K562 (cell line): Measurements from ENCODE around the gene SLFN14. TPM values are rescaled to one million over a fixed set of nuclear protein-coding genes. Genes with fewer than 3 reads are reported as not detected.
A peak's percentile ranks its signal among the peaks of the same experiment; 100 is the strongest.

Experiments used
- BRD9 ChIP-seq: fragments of 450-650 bp; IDR thresholded peaks from 2 replicates; pipeline ENCODE4 v1.6.1; 2018; ENCODE audit warnings: low read depth; ENCODE audit not compliant: partially characterized antibody
- EP400 ChIP-seq: fragments of 450-650 bp; IDR thresholded peaks from 2 replicates; pipeline ENCODE4 v1.6.1; 2017; ENCODE audit warnings: antibody characterized with exemption, mild to moderate bottlenecking, moderate library complexity
- GATAD2B ChIP-seq: fragments of 450-650 bp; IDR thresholded peaks from 2 replicates; pipeline ENCODE4 v1.6.1; 2017; ENCODE audit warnings: mild to moderate bottlenecking, borderline replicate concordance
- GMEB1 ChIP-seq: fragments of 250-450 bp; sonication (Bioruptor Pico); IDR thresholded peaks from 2 replicates; pipeline ENCODE4 v1.4.0; 2020; ENCODE audit warnings: mild to moderate bottlenecking
- HDAC2 ChIP-seq: fragments of 450-650 bp; IDR thresholded peaks from 2 replicates; pipeline ENCODE4 v1.6.1; 2016; ENCODE audit warnings: mild to moderate bottlenecking
- HMGN3 ChIP-seq: IDR thresholded peaks from 2 replicates; pipeline ENCODE4 v1.6.1; 2011; ENCODE audit warnings: borderline replicate concordance, low read depth, mild to moderate bottlenecking, mixed read lengths, low read length; ENCODE audit not compliant: insufficient read length; ENCODE audit errors: extremely low read depth
- KLF1 ChIP-seq: fragments of 450-650 bp; IDR thresholded peaks from 2 replicates; pipeline ENCODE4 v1.6.1; 2016; ENCODE audit warnings: missing genetic modification characterization, missing compliant biosample characterization
- KLF16 ChIP-seq: IDR thresholded peaks from 2 replicates; pipeline ENCODE4 v1.6.1; 2016; ENCODE audit warnings: antibody characterized with exemption
- MECOM ChIP-seq: fragments of 250-450 bp; sonication (Bioruptor Pico); IDR thresholded peaks from 2 replicates; pipeline ENCODE4 v1.8.0; 2022; ENCODE audit warnings: inconsistent platforms
- MXI1 ChIP-seq: IDR thresholded peaks from 2 replicates; pipeline ENCODE4 v1.6.1; 2011; ENCODE audit warnings: low read depth, mild to moderate bottlenecking, improper control_type of control experiment, low read length
- POLR2A ChIP-seq: fragments of 450-650 bp; conservative IDR thresholded peaks from 2 replicates; pipeline ENCODE4 v1.6.1; 2016
- SIN3A ChIP-seq, 2 experiments: fragments of 150-350 bp in 1 of 2; IDR thresholded peaks; 2 replicates each; pipeline ENCODE4 v1.6.1; 2011 to 2016; ENCODE audit warnings: borderline replicate concordance in 2 of 2, low read depth in 2 of 2, low read length in 2 of 2, mild to moderate bottlenecking in 2 of 2, moderate library complexity in 2 of 2; ENCODE audit not compliant: control insufficient read depth in 1 of 2
- SMAD4 ChIP-seq: fragments of 250-450 bp; sonication (Bioruptor Pico); conservative IDR thresholded peaks from 2 replicates; pipeline ENCODE4 v1.8.0; 2021; ENCODE audit warnings: inconsistent platforms, mild to moderate bottlenecking, moderate library complexity
- SPI1 ChIP-seq: IDR thresholded peaks from 2 replicates; pipeline ENCODE4 v1.6.1; 2011; ENCODE audit warnings: low read depth, low read length, control low read depth, borderline replicate concordance
- TOE1 ChIP-seq, 2 experiments: fragments of 450-650 bp in 1 of 2; sonication (generic) in 1 of 2; formaldehyde crosslinking in 1 of 2; IDR thresholded peaks; 2 replicates each; pipeline versions ENCODE4 v1.7.1 to v1.8.0; 2016 to 2022; ENCODE audit warnings: borderline replicate concordance in 2 of 2, mild to moderate bottlenecking in 2 of 2, antibody characterized with exemption in 1 of 2, inconsistent platforms in 1 of 2, low read depth in 1 of 2, missing genetic modification reagents in 1 of 2, moderate library complexity in 1 of 2
- ZBED1 ChIP-seq: IDR thresholded peaks from 2 replicates; pipeline ENCODE4 v1.6.1; 2014
- ZNF551 ChIP-seq: fragments of 250-450 bp; sonication (Bioruptor Pico); IDR thresholded peaks from 2 replicates; pipeline ENCODE4 v1.5.0; 2021; ENCODE audit warnings: mild to moderate bottlenecking, moderate library complexity
- polyA plus RNA-seq, 8 experiments: library from polyadenylated mRNA; depleted of rRNA in 4 of 8; stranded (reverse) in 5 of 8; unstranded in 3 of 8; fragments of >200 nt; fragmentation: Nextera tagmentation in 2 of 8; fragmentation: Illumina TruSeq in 1 of 8; extraction: Ambion mirVana in 2 of 8; extraction: Trizol in 1 of 8; gene quantifications; 2 replicates each; pipeline versions ENCODE4 v1.2.1 to v1.2.3, GENCODE V29; 2011 to 2014; ENCODE audit warnings: inconsistent platforms in 1 of 8, missing spikeins in 1 of 8
- total RNA-seq, 7 experiments: library from RNA; depleted of rRNA in 6 of 7; stranded (reverse); fragments of >200 nt in 6 of 7; fragmentation: Illumina TruSeq in 2 of 7; extraction: Trizol in 2 of 7; gene quantifications; 2 replicates each; pipeline versions ENCODE4 v1.2.1 to v1.2.3, GENCODE V29; 2011 to 2021; ENCODE audit warnings: low replicate concordance in 1 of 7
- TF ChIP-seq, protein P1 (sequence below), 2 experiments: fragments of 450-650 bp; formaldehyde crosslinking in 1 of 2; IDR thresholded peaks; 2 replicates each; pipeline versions ENCODE4 v1.4.0 to v1.6.1; 2014 to 2020; ENCODE audit warnings: mild to moderate bottlenecking in 2 of 2, borderline replicate concordance in 1 of 2, low read depth in 1 of 2

The SLFN14 gene
- total and polyA plus RNA-seq, 9 of the 15 experiments (the other 6 are each of a cell fraction or from before 2014, with no cell fraction given), result 1.3 to 4.3 (median 3.1) TPM

- TF ChIP-seq, protein P1, sequence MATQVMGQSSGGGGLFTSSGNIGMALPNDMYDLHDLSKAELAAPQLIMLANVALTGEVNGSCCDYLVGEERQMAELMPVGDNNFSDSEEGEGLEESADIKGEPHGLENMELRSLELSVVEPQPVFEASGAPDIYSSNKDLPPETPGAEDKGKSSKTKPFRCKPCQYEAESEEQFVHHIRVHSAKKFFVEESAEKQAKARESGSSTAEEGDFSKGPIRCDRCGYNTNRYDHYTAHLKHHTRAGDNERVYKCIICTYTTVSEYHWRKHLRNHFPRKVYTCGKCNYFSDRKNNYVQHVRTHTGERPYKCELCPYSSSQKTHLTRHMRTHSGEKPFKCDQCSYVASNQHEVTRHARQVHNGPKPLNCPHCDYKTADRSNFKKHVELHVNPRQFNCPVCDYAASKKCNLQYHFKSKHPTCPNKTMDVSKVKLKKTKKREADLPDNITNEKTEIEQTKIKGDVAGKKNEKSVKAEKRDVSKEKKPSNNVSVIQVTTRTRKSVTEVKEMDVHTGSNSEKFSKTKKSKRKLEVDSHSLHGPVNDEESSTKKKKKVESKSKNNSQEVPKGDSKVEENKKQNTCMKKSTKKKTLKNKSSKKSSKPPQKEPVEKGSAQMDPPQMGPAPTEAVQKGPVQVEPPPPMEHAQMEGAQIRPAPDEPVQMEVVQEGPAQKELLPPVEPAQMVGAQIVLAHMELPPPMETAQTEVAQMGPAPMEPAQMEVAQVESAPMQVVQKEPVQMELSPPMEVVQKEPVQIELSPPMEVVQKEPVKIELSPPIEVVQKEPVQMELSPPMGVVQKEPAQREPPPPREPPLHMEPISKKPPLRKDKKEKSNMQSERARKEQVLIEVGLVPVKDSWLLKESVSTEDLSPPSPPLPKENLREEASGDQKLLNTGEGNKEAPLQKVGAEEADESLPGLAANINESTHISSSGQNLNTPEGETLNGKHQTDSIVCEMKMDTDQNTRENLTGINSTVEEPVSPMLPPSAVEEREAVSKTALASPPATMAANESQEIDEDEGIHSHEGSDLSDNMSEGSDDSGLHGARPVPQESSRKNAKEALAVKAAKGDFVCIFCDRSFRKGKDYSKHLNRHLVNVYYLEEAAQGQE (IDR thresholded peaks at IDR 0.05; ENCODE audit: borderline replicate concordance), result peak; percentile 98
- TF ChIP-seq, protein P1 (CRISPR knock-in tag; IDR thresholded peaks at IDR 0.05; ENCODE audit: low read depth), result no peak
- TF ChIP-seq MXI1 (peak; percentile 86), KLF1 (tag) (peak; percentile 67; the same call in 1 of the 2 replicates), SMAD4 (CRISPR knock-in tag) (0 out of 2 replicates have a peak, but pooled peaks have one; percentile 18), BRD9 (peak; percentile 64), GMEB1 (CRISPR knock-in tag) (peak; percentile 53), SPI1 (peak; percentile 57; the same call in 1 of the 2 replicates), SIN3A (IDR thresholded peaks at IDR 0.05; ENCODE audit: borderline replicate concordance in 2 of 2, control insufficient read depth in 1 of 2, low read depth in 2 of 2, low read length in 2 of 2) (peak; percentile 29 to 72; a peak in 3 of 4 replicates), HMGN3 (peak; percentile 80), MECOM (no peak), GATAD2B (peak; percentile 22; the same call in 1 of the 2 replicates), ZBED1 (peak; percentile 71; the same call in 1 of the 2 replicates), EP400 (peak; percentile 98), ZNF551 (CRISPR knock-in tag) (no peak), HDAC2 (peak; percentile 65; the same call in 1 of the 2 replicates), TOE1 (IDR thresholded peaks at IDR 0.05; ENCODE audit: borderline replicate concordance) (peak; percentile 63; the same call in 1 of the 2 replicates), TOE1 (CRISPR knock-in tag; IDR thresholded peaks at IDR 0.05; ENCODE audit: borderline replicate concordance, low read depth) (no peak), POLR2A (peak; percentile 96), KLF16 (peak; percentile 73)
Measured at GRCh38 chr17:35578197-35578928, 17.7 kb upstream of the SLFN14 start, which contains the start of gene PEX12 (continued).
